Erythroblast (primary cell): Measurements from ENCODE around the gene SPSB1.

Source experiments
- GATA1 ChIP-seq: IDR thresholded peaks from 2 replicates; pipeline ENCODE4 v1.6.1; 2011; ENCODE audit warnings: low read depth, mild to moderate bottlenecking, control low read depth, low read length, moderate library complexity
- POLR2A ChIP-seq: IDR thresholded peaks from 2 replicates; pipeline ENCODE4 v1.6.1; 2011; ENCODE audit warnings: mild to moderate bottlenecking, low read length

DNA sequence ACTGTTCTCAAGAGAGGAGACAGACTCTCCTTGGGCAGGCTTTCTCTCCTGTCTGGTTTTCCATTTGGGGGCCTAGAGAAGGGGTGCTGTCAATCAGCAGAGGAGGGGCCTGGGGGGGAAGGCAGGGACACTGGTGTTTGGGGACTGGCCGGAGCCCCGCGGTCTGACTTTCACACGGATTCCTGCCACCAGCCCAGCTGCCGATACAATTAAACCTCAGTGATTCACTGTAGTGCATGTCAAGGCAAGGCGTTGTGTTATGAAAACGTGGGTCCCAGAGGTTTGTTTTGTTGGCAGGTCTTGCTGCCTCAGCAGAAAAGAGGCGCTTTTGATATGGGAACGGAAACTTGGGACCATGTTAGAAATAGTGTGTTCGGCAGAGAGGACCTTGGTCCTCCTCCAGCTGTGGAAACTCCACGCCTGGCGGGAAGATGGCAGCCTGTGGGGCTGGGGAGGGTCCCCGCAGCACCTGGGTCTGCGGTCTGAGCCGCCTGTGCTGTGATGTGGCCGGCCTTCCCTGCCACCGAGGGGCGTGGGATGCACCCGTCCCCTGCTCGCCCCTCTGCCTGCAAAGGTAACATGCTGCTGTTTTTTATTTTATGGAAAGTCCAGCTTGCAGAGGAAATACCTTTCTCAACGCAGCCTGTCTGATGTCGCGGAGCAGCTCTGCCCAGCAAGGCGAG, 47.6 kb downstream of the SPSB1 start:
- TF ChIP-seq POLR2A (no peak), GATA1 (no peak)
